Heart left ventricle (tissue), 13 donors: Measurements from ENCODE around the gene LUZP2.

Experiments
- POLR2A ChIP-seq, 2 donors: fragments of 450-650 bp; IDR thresholded peaks; one replicate each; pipeline ENCODE4 v1.6.1; 2017; ENCODE audit warnings: antibody characterized with exemption in 2 of 2, mild to moderate bottlenecking in 2 of 2, moderate library complexity in 2 of 2
- TF ChIP-seq, protein P1 (sequence below), 12 donors: fragments of 200-600 bp; sonication (generic) in 4 of 12; IDR thresholded peaks; one replicate each; pipeline versions ENCODE4 v1.5.0 to v1.8.0; 2018 to 2022; ENCODE audit warnings: antibody characterized with exemption in 12 of 12, mild to moderate bottlenecking in 5 of 12
- donor health status: ischemic (EF 13 %, LVEDD 7.1; RV severe dilation, severe dysfunction).
- donor health status: DM: no; HTN: yes; CAD: no.
- donor health status: DM: no; HTN: no; CAD: no.
- donor health status: ischemic (EF 25% LVEDD 6.9; RV normal size, moderate dysfunction).
- donor health status: ischemic (EF 25% LVEDD 5.7; RV mildly dilated, moderate dysfunction).
- donor health status: ischemic (EF 35%, LVEDD 5.7; RV mildly dilated, moderate dysfunction).
- donor health status: nonischemic (EF 11% LVEDD 7.7; RV severe dilation, severe dysfunction).
- donor health status: DM: yes; HTN: yes; CAD: no.
- donor health status: PGD.
- donor health status: ischemic (EF 29% LVEDD 5.4; RV normal size, mild dysfunction).
- donor health status: nonischemic (EF 23%, LVEDD 6.1; RV moderate dilation, normal function).

DNA sequence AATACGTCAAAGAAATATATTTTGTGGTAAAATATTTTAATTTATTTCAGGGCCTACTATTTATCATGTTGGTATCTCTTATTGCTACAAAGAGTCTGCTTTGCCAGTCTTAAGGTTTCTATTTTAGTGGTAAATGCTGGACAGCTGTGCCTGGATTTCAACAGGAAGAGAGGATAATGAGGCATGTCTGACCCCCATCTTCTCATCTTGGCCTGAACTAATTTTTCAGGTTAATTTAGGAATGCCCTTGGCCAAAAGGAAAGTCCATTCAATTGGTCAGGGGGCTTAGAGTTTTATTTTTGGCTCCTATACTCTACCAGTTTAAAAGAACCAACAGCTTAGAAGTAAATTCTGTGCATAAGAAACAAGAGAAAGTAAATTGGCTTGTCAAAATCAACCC is 428.2 kb downstream of the LUZP2 start:
- TF ChIP-seq POLR2A (IDR thresholded peaks at IDR 0.05): no peak
- TF ChIP-seq, protein P1, sequence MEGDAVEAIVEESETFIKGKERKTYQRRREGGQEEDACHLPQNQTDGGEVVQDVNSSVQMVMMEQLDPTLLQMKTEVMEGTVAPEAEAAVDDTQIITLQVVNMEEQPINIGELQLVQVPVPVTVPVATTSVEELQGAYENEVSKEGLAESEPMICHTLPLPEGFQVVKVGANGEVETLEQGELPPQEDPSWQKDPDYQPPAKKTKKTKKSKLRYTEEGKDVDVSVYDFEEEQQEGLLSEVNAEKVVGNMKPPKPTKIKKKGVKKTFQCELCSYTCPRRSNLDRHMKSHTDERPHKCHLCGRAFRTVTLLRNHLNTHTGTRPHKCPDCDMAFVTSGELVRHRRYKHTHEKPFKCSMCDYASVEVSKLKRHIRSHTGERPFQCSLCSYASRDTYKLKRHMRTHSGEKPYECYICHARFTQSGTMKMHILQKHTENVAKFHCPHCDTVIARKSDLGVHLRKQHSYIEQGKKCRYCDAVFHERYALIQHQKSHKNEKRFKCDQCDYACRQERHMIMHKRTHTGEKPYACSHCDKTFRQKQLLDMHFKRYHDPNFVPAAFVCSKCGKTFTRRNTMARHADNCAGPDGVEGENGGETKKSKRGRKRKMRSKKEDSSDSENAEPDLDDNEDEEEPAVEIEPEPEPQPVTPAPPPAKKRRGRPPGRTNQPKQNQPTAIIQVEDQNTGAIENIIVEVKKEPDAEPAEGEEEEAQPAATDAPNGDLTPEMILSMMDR (IDR thresholded peaks at IDR 0.05): no peak
